Femur (tissue), 1 donor: ENCODE measurements around the gene SMIM43.
"Not testable (repeated sequence)": the region's sequence is repeated elsewhere in the genome, so short reads cannot be mapped to it uniquely, and the experiment has no call there.

Experiments
- DNase-seq: peaks from one replicate; pipeline ENCODE4 v3.0.0-alpha.2; 2017

The SMIM43 gene

DNA sequence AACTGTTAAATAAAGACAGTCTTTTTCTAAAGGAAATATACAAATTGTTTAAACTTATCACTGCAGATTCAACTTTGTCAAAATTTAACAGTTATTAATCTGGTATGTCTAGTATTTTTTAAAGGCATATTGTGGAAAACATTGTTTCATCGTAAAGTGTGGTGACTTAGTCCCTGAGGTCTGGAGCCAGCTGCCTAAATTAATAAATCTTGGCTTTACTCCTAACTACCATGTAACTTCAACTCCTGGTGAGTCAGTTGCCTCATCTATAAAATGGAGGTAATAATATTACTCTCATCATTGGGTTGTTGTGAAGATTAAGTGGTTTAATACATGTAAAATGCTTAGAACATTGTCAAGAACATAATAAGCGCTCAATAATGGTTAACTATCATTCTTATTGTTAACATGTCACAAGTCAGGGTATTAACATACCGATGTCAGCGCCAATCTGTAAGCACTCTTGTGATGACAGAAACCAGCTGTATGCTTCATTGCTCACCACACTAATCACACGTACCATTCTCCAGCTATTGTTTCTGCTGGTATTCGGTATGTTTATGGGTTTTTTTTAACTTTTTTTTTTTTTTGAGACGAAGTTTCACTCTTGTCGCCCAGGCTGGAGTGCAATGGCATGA, 14.1 kb upstream of the SMIM43 start:
- DNase-seq: no peak

DNA sequence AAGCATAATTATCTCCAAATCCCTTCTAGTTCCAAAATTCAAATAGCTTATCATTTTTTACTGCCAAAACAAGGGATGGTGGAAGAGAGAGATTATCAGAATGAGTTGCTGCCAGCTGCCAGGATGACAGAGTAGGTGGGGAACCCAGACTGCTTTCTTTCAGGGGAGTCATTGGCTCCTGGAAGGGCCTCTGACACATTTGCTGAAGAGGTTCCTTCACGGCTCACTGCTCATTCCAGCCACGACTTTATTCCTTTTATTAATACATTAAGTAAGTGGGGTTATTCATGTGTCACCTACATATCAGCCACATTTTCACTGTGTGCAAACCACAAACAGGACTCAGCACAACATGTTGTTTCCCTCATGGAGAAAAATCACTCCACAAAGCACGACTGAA, 12.7 kb upstream of the SMIM43 start:
- no peak for DNase-seq

- DNase-seq: no peak
Measured at GRCh38 chr4:121776610-121777401, 11.8 kb upstream of the SMIM43 start.

- DNase-seq: no peak
Measured at GRCh38 chr4:121773883-121774282, 8.9 kb upstream of the SMIM43 start.

GRCh38 chr4:121771869-121772268, 6.9 kb upstream of the SMIM43 start:
- DNase-seq: no peak

- no peak for DNase-seq
Measured at GRCh38 chr4:121769341-121769740, 4.4 kb upstream of the SMIM43 start.

DNA sequence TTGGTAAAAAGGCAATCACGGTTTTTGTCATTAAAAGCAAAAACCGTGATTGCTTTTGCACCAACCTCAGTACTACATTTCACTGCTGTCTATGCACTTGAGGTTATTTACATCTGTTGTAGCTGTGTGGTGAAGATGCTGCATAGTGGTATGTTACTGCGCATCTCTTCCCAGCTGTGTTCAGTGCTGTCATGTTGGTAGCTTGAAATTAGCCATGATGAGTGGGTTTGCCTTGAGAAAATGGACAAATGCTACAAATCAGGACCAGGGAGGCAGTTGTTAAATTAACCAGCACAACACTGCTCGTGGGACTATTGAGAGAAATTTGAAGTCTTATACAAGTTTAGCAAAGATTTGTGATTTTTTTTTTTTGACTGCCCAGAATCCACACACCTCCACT, 2.2 kb upstream of the SMIM43 start:
- DNase-seq: no peak

GRCh38 chr4:121765971-121766538, 1.1 kb upstream of the SMIM43 start:
- no peak for DNase-seq

GRCh38 chr4:121765368-121765705, 373 bp upstream of the SMIM43 start:
- no peak for DNase-seq

DNA sequence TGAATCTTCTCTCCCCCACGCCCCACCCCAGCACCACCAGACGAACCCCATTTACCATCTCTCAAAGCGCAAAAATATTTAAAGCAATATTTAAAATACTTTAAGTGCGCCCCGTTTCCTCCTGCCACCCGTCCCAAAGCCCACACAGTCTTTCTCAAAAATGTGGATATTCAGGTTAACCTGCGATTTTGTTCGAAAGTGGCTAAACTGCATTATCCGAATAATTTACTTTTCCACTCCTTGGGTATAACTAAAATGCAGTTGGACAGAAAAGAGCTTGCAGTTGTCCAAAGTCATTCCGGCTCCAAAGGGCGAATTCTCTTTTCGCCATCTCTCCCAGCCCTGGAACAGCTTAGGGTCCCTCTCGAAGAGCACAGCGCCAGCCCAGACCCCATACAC, 662 bp downstream of the SMIM43 start:
- DNase-seq: no peak

GRCh38 chr4:121760205-121760604, 4.8 kb downstream of the SMIM43 start:
- no peak for DNase-seq

DNA sequence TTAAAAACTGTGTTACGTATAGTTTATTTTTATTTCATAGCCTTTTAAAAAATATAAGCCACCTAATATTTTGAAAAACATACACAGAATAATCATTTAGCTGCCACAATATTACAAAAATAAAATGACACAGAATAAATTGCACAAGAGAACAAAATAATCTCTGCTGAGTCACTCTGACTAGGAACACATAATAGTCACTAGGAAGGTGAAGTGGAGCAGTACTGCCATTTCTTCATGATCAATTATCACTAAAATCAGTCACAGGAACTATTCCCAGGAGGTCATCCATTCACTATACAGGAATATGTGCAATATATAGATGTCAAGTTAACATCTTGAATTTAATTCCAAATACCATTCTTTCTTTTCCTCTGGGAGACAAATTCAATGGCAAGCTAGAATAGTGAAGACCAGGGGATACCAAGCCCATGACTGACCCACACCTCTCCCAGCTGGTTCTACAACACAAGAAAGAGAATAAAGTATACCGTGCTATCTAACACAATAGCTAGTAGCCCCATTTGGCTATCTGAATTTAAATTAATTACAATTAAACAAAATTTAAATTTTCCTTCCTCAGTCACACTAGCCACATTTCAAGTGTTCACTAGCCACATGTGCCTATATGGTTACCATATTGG, 5.9 kb downstream of the SMIM43 start:
- no peak for DNase-seq

- DNase-seq: not testable (repeated sequence)
Measured at GRCh38 chr4:121752142-121752541, 12.8 kb downstream of the SMIM43 start.

GRCh38 chr4:121749225-121749624, 15.7 kb downstream of the SMIM43 start:
- DNase-seq: no peak

- DNase-seq: no peak
Measured at GRCh38 chr4:121742794-121743193, 22.2 kb downstream of the SMIM43 start.

- DNase-seq: no peak
Measured at GRCh38 chr4:121741751-121742150, 23.2 kb downstream of the SMIM43 start.

DNA sequence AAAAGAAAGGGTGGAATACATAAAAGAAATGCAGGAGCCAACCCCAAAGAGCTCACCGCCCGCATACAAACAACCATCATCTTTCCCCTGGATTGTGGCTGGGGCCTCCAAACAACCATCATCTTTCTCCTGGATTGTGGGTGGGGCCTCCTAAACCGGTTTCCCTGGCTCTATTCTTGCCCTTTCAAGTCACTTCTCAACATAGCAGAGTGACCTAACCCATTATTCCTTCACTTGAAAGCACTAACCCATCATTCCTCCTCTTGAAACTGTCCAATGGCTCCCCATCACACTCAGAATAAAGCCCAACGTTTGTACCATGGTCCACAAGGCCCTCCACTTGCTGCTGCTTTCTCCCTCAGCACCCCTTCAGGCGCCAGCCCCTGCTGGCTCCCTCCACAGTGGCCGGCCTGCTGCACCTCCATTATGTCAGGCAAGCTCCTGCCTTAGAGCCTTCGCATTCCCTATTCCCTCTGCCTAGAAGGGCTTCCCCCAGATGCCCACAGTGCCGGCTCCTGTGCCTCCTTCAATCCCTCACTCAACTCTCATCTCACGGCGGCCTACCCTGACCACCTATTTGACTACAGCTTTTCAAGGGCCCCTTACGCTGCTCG, 24.1 kb downstream of the SMIM43 start:
- no peak for DNase-seq

DNA sequence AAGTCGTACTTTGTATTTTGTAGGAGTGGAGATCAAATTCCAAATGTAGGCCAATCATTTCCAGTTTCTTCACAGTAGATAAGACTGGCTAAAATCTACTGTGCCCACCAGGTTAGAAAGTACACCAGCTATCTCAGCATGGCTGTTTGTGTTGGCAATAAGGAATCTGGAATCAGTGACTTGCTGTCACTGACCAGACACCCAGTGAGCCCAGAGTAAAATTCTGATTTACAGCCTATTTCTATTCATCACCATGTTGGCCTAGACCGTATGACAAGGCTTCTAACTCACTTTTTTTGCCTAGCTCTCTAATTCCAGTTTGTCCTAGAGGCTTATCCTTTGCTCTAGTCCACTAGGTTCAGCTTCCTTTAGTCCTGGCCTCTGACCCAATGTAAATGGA, 25.4 kb downstream of the SMIM43 start:
- no peak for DNase-seq

DNA sequence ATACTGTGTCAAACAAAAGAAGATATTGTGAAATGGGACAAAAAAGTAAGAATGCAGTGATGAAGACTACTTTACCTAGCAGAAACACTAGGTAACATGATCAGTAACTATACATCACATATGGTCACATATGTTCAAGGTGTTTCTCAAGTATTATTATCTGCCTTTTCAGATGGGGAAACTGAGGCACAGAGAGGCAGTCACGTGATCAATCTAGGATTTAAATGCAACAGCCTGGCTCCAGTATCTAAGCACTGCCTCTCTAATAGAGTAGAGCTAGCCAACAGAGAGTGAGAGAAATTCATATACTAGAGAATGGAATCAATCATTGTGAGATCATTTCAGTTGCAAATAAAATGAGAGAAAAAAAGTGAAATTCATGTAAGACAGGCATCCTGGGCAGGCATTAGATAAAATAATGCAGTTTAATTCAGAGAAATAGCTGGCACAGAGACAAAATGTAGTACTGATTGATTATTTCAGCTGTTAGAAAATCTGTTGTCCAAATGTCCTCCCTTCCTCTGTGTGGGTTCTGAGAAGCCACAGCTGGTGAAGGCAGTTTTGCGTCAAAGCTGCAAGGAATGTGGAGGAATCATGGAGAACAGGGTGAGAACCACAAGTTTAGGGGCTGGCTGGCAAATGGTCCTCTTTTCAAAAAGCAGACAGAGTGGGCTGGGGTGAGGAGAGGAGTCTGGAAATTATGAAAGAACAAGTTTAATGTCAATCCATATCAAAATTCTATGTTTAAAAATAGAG, 26.0 kb downstream of the SMIM43 start:
- no peak for DNase-seq

DNA sequence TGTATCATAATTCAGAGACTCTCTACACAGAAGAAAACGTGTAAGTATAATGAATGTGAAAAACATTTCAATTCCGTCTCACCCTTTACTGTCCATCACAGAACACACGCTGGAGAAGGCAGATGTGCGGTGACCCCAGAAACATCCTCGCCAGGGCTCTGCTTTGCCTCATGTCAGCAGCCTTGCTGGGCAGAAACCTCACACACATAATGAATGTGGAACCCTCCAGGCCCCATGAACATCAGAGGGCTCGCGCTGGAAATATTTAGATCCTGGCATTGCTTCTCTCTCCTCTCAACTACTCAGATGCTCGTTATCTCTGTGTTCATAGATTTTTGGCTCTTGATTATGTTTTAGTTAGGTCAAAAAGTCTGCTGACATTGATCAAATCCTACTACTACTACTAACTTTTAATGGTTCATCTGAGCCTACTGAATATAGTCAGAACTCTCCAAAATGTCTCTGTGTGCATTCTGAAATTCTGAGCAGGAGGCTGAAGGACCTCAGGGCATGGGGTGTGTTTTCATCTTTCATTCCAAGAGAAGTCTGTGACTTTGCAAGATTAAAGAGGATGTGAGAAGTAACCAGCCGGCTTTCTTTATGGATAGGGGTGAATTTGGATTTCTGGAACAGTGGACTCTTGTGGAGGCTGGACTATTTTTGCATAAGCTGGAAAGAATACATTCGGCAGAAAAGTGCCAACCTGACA, 27.0 kb downstream of the SMIM43 start:
- no peak for DNase-seq

GRCh38 chr4:121736735-121737351, 28.1 kb downstream of the SMIM43 start:
- peak; percentile 26 for DNase-seq

GRCh38 chr4:121734571-121734970, 30.4 kb downstream of the SMIM43 start:
- DNase-seq: no peak
